ENCODE data around the gene POLR2B.
A peak's percentile ranks its signal among the peaks of the same experiment; 100 is the strongest.

POLR2B gene

GRCh38 chr4:56986192-56986591 is 7.5 kb downstream of the POLR2B start:
- no peak for DNase-seq (ENCODE audit: extremely low read depth, low read depth)
- TF ChIP-seq, protein P1, sequence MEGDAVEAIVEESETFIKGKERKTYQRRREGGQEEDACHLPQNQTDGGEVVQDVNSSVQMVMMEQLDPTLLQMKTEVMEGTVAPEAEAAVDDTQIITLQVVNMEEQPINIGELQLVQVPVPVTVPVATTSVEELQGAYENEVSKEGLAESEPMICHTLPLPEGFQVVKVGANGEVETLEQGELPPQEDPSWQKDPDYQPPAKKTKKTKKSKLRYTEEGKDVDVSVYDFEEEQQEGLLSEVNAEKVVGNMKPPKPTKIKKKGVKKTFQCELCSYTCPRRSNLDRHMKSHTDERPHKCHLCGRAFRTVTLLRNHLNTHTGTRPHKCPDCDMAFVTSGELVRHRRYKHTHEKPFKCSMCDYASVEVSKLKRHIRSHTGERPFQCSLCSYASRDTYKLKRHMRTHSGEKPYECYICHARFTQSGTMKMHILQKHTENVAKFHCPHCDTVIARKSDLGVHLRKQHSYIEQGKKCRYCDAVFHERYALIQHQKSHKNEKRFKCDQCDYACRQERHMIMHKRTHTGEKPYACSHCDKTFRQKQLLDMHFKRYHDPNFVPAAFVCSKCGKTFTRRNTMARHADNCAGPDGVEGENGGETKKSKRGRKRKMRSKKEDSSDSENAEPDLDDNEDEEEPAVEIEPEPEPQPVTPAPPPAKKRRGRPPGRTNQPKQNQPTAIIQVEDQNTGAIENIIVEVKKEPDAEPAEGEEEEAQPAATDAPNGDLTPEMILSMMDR (IDR thresholded peaks at IDR 0.05; ENCODE audit: low read depth, low read length), result no peak

DNA sequence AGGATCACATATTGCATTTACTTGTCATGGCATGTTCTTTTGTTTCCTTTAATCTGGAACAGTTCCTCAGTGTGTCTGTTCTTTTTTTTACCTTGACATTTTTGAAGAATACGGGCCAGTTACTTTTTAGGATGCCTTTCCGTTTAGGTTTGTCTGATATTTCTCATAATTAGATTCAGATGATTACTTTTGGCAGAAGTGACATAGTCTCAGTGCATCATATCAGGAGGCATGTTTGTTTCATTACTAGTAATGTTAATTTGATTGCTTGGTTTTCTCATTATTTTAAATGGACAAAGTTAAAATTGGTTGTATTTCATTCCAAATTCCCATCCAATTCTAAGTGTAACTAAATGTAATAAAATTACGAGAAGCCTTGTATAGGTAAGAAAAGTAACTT is 8.3 kb downstream of the POLR2B start:
- DNase-seq (ENCODE audit: extremely low read depth, low read depth), result no peak
- TF ChIP-seq, protein P1 (IDR thresholded peaks at IDR 0.05; ENCODE audit: low read depth, low read length), result no peak

GRCh38 chr4:56990109-56990905 is 11.6 kb downstream of the POLR2B start:
- no peak for DNase-seq (ENCODE audit: extremely low read depth, low read depth)
- TF ChIP-seq, protein P1 (IDR thresholded peaks at IDR 0.05; ENCODE audit: low read depth, low read length), result no peak

DNA sequence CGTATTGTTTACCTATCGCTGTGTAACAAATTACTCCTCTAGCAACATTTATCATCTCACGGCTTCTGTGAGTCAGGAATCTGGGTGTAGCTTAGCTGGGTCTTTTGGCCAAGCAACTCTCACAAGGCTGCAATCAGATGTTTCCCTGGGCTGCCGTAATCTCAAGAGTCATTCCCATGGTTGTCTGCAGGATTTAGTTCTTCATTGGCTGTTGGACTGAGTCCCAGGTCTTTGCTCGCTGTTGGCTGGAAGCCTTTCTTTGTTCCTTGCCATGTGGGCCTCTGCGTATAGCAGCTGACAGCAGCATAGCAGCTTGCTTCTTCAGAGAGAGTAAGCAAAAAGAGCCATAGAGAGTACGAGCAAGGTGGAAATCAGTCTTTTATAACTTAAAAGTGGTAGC is 16.8 kb downstream of the POLR2B start:
- TF ChIP-seq, protein P1 (IDR thresholded peaks at IDR 0.05; ENCODE audit: low read depth, low read length), result no peak
- peak; percentile 83 for DNase-seq (ENCODE audit: extremely low read depth, low read depth)

GRCh38 chr4:56999751-57000150 is 21.1 kb downstream of the POLR2B start:
- DNase-seq (ENCODE audit: extremely low read depth, low read depth), result no peak
- TF ChIP-seq, protein P1 (IDR thresholded peaks at IDR 0.05; ENCODE audit: low read depth, low read length), result no peak

DNA sequence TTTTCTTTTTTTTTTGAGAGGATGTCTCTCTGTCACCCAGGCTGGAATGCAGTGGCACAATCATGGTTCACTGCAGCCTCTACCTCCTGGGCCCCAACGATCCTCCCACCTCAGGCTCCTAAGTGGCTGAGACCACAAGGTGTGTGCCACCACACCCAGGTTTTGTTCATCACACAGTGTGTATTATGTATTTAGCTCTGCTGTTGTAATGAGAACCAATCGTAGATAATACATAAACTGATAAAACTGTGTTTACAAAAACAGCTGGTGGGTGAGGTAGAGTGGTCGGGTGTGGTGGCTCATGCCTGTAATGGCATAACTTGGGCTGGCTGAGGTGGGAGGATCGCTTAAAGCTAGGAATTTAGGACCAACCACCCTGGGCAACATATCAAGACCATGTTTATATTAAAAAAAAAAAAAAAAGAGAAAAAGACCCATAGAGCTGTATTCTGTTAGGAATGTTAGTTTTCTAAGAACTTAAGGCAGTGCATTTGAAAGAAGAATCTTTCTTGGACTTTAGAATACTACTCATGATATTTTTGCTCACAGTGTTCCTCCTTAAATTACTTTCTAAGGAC is 34.9 kb downstream of the POLR2B start:
- TF ChIP-seq, protein P1 (IDR thresholded peaks at IDR 0.05; ENCODE audit: low read depth, low read length), result no peak
- DNase-seq (ENCODE audit: extremely low read depth, low read depth), result no peak

DNA sequence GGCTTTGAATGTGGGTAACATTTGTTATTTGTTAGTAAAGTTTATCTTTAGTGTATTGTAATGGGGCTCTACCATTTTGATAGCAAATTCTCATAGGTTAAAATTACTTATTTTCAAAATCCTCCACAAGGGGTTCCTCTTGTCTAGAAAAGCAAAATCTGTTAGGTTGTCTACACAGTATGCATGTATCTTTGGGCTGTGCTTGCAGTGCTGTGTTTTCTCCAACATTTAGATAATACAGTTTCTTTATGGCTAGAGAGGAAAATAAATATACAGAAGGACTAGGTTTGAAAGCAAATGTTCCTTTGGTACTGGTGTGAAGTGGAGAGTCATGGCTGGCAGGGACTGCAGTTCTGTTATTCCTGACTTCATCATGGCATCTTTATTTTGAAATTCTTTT is 40.3 kb downstream of the POLR2B start:
- TF ChIP-seq, protein P1 (IDR thresholded peaks at IDR 0.05; ENCODE audit: low read depth, low read length), result peak; percentile 14
- DNase-seq (ENCODE audit: extremely low read depth, low read depth), result no peak
